HepG2 (cell line): Measurements from ENCODE around the gene ZSCAN20. TPM values are rescaled to one million over a fixed set of nuclear protein-coding genes. Genes with fewer than 3 reads are reported as not detected.

ENCODE experiments used
- ATAC-seq: fragments of 200-7000 bp; cut with Tn5 transposase; 3 replicates; pipeline ENCODE4 v1.9.1; 2020; ENCODE audit warnings: mild to moderate bottlenecking, moderate library complexity
- BruUV-seq: library from RNA; stranded (reverse); fragments of 400-500 nt; replicated peaks from 2 replicates; lab custom pipeline; 2021; lab: Mats Ljungman, UMichigan
- CTCF ChIA-PET: fragments of 300-600 bp; formaldehyde crosslinking; extraction: SDS; loops from one replicate; lab custom pipeline; 2021; ENCODE audit warnings: low total read pairs, inconsistent platforms, low intra/inter-chr PET ratio; lab: Yijun Ruan, JAX
- POLR2A ChIA-PET: fragments of 350-600 bp; sonication (Branson Sonifier 250); formaldehyde crosslinking; loops from one replicate; lab custom pipeline; 2020; ENCODE audit warnings: antibody characterized with exemption, inconsistent platforms; lab: Yijun Ruan, JAX
- DNase-seq: peaks from one replicate; pipeline ENCODE4 v3.0.0-alpha.2; 2015; ENCODE audit warnings: low spot score
- FAIRE-seq: peaks from 3 replicates; lab custom pipeline; 2011; peaks lifted over from hg19 to GRCh38; lab: Jason Lieb, UNC
- H2AFZ ChIP-seq: one replicate; pipeline ENCODE4 v1.6.1; 2011; ENCODE audit warnings: low read length, inconsistent platforms
- H3K27ac ChIP-seq: fragments of 300-600 bp; 3 replicates; pipeline ENCODE4 v1.8.0; 2011; ENCODE audit warnings: mixed run types, mild to moderate bottlenecking, mixed read lengths, low read length, inconsistent platforms; ENCODE audit not compliant: insufficient read depth; ENCODE audit errors: extremely low read length
- H3K27me3 ChIP-seq, 2 experiments: fragments of 200-600 bp in 1 of 2; 2 replicates in 1 of 2; 3 replicates in 1 of 2; pipeline versions ENCODE4 v1.6.0 to v1.8.0; 2011; ENCODE audit warnings: low read length in 2 of 2, mild to moderate bottlenecking in 2 of 2, moderate library complexity in 2 of 2, inconsistent platforms in 1 of 2; ENCODE audit not compliant: insufficient read depth in 2 of 2, control insufficient read depth in 1 of 2
- H3K36me3 ChIP-seq, 2 experiments: fragments of 200-600 bp in 1 of 2; replicated peaks in 1 of 2; 2 replicates in 1 of 2; 3 replicates in 1 of 2; pipeline versions ENCODE4 v1.5.1 to v1.8.0; 2011; ENCODE audit warnings: low read length in 2 of 2, inconsistent platforms in 1 of 2; ENCODE audit not compliant: insufficient read depth in 2 of 2, control insufficient read depth in 1 of 2
- H3K4me1 ChIP-seq: 2 replicates; pipeline ENCODE4 v1.5.1; 2012; ENCODE audit warnings: low read length, inconsistent platforms; ENCODE audit not compliant: insufficient read depth
- H3K4me2 ChIP-seq: 2 replicates; pipeline ENCODE4 v1.6.0; 2011; ENCODE audit warnings: low read depth, low read length, inconsistent platforms
- H3K4me3 ChIP-seq, 3 experiments: fragments of 200-600 bp in 1 of 3; sonication (generic), shearing (Covaris generic) in 1 of 3; replicated peaks in 1 of 3; 2 replicates each; pipeline ENCODE4 v1.5.1; 2011 to 2016; ENCODE audit warnings: low read length in 3 of 3, inconsistent platforms in 2 of 3, low read depth in 2 of 3, mild to moderate bottlenecking in 2 of 3, control low read depth in 1 of 3, mixed read lengths in 1 of 3; ENCODE audit not compliant: insufficient read depth in 1 of 3
- H3K79me2 ChIP-seq: one replicate; pipeline ENCODE4 v1.6.1; 2011; ENCODE audit warnings: low read length, inconsistent platforms; ENCODE audit not compliant: insufficient read depth
- H3K9ac ChIP-seq: 2 replicates; pipeline ENCODE4 v1.6.0; 2011; ENCODE audit warnings: mild to moderate bottlenecking, low read depth, low read length, inconsistent platforms; ENCODE audit not compliant: insufficient read depth
- H3K9me3 ChIP-seq: 2 replicates; pipeline ENCODE4 v1.5.1; 2012; ENCODE audit warnings: mild to moderate bottlenecking, low read length
- H4K20me1 ChIP-seq: 2 replicates; pipeline ENCODE4 v1.6.0; 2011; ENCODE audit warnings: inconsistent platforms, mild to moderate bottlenecking, low read length, moderate library complexity; ENCODE audit not compliant: insufficient read depth
- DMAP1 ChIP-seq: IDR thresholded peaks from 2 replicates; pipeline ENCODE4 v1.6.1; 2016
- HOXD1 ChIP-seq: sonication (generic); formaldehyde crosslinking; IDR thresholded peaks from 2 replicates; pipeline ENCODE4 v1.5.0; 2020; ENCODE audit warnings: missing genetic modification reagents
- RELA ChIP-seq: sonication (generic); formaldehyde crosslinking; IDR thresholded peaks from 2 replicates; pipeline ENCODE4 v1.4.0; 2020; ENCODE audit warnings: missing genetic modification reagents
- TEAD3 ChIP-seq: optimal IDR thresholded peaks from 2 replicates; pipeline ENCODE3; 2016; ENCODE audit warnings: borderline replicate concordance
- TSC22D2 ChIP-seq: sonication (generic); formaldehyde crosslinking; IDR thresholded peaks from 2 replicates; pipeline ENCODE4 v1.5.1; 2020; ENCODE audit warnings: missing genetic modification reagents, mild to moderate bottlenecking, borderline replicate concordance
- ZNF782 ChIP-seq: sonication (generic); formaldehyde crosslinking; IDR thresholded peaks from 2 replicates; pipeline ENCODE4 v1.4.0; 2020; ENCODE audit warnings: missing genetic modification reagents, mild to moderate bottlenecking, borderline replicate concordance
- WGBS: methylation state at CpG from one replicate; pipeline ENCODE4 v1.1.6; 2017; ENCODE audit warnings: low lambda C conversion rate; 5-methylcytosine and 5-hydroxymethylcytosine counted together
- in situ Hi-C: cut with HindIII; loops from 2 replicates; pipeline ENCODE4 v1.10.0; 2017; ENCODE audit warnings: low pct_unique_long_range_greater_than_20kb; ENCODE audit not compliant: extremely low pct_ligation_motif_present
- intact Hi-C: fragments of 100-400 bp; cut with micrococcal nuclease; formaldehyde crosslinking; loops from one replicate; pipeline ENCODE4 v1.10.0; 2022; ENCODE audit not compliant: unreplicated experiment
- polyA plus RNA-seq, 8 experiments: library from polyadenylated mRNA; depleted of rRNA in 3 of 8; stranded (reverse) in 7 of 8; unstranded in 1 of 8; fragments of >200 nt; fragmentation: Illumina TruSeq in 4 of 8; extraction: Trizol in 4 of 8; gene quantifications; 2 replicates each; pipeline versions ENCODE4 v1.2.1 to v1.2.3, GENCODE V29; 2011 to 2016; ENCODE audit warnings: low read depth in 4 of 8, missing spikeins in 1 of 8, mixed read lengths in 1 of 8; ENCODE audit not compliant: insufficient read depth in 1 of 8
- total RNA-seq, 5 experiments: library from RNA; depleted of rRNA; stranded (reverse); fragments of >200 nt; fragmentation: Illumina TruSeq; extraction: Trizol; gene quantifications; 2 replicates each; pipeline ENCODE4 v1.2.3, GENCODE V29; 2016; ENCODE audit warnings: low read depth in 1 of 5
- TF ChIP-seq, protein P1 (sequence below): sonication (generic); formaldehyde crosslinking; IDR thresholded peaks from 2 replicates; pipeline ENCODE4 v1.4.0; 2020; ENCODE audit warnings: mild to moderate bottlenecking, missing genetic modification reagents, borderline replicate concordance
- TF ChIP-seq, protein P2 (sequence below): sonication (generic); formaldehyde crosslinking; IDR thresholded peaks from 2 replicates; pipeline ENCODE4 v1.8.0; 2022; ENCODE audit warnings: mild to moderate bottlenecking, missing genetic modification reagents, moderate library complexity
- TF ChIP-seq, protein P3 (sequence below): sonication (generic); formaldehyde crosslinking; IDR thresholded peaks from 2 replicates; pipeline ENCODE4 v1.4.0; 2020; ENCODE audit warnings: mild to moderate bottlenecking, missing genetic modification reagents
- TF ChIP-seq, protein P4 (sequence below), 2 experiments: sonication (generic) in 1 of 2; formaldehyde crosslinking in 1 of 2; IDR thresholded peaks; 2 replicates each; pipeline versions ENCODE4 v1.4.0 to v1.6.1; 2018 to 2020; ENCODE audit warnings: missing genetic modification reagents in 2 of 2, borderline replicate concordance in 1 of 2, low read depth in 1 of 2, mild to moderate bottlenecking in 1 of 2, missing biosample characterization in 1 of 2
- TF ChIP-seq, protein P5 (sequence below): sonication (generic); formaldehyde crosslinking; IDR thresholded peaks from 2 replicates; pipeline ENCODE4 v1.4.0; 2020; ENCODE audit warnings: missing genetic modification reagents

The ZSCAN20 gene
- total and polyA plus RNA-seq, 2 of the 13 experiments (the other 11 are each of a cell fraction or from before 2014, with no cell fraction given): 1.1 to 2.8 TPM

DNA sequence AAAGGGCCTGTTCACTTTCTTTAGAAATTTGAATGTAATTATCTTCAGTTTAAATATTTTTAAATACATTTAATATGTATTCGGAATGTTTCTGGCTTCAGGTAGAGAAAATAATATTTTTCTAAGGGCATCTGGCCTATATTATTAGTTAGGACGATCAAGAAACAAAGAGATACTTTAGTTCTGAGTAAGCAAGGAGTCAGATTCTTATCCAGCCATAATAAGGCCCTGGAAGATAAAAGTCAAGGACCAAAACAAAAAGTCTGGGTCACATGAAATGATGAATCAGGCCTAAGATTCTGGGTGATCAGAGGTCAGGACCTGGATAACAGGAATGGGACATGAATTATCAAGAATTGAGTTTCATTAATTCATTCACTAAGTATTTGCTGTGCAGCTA lies 47.8 kb upstream of the ZSCAN20 start:
- WGBS: 34% methylated on average over 2 of the region's 2 CpGs
- no TSS peak for BruUV-seq
- no peak overlapping the region for H3K4me2 ChIP-seq
- TF ChIP-seq HOXD1 (CRISPR knock-in tag) (no peak), RELA (CRISPR knock-in tag) (no peak), TEAD3 (CRISPR knock-in tag) (no peak), DMAP1 (CRISPR knock-in tag) (no peak), ZNF782 (CRISPR knock-in tag) (no peak), TSC22D2 (CRISPR knock-in tag) (no peak)
- TF ChIP-seq, protein P1, sequence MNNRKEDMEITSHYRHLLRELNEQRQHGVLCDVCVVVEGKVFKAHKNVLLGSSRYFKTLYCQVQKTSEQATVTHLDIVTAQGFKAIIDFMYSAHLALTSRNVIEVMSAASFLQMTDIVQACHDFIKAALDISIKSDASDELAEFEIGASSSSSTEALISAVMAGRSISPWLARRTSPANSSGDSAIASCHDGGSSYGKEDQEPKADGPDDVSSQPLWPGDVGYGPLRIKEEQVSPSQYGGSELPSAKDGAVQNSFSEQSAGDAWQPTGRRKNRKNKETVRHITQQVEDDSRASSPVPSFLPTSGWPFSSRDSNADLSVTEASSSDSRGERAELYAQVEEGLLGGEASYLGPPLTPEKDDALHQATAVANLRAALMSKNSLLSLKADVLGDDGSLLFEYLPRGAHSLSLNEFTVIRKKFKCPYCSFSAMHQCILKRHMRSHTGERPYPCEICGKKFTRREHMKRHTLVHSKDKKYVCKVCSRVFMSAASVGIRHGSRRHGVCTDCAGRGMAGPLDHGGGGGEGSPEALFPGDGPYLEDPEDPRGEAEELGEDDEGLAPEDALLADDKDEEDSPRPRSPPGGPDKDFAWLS (CRISPR knock-in tag): no peak
- TF ChIP-seq, protein P2, sequence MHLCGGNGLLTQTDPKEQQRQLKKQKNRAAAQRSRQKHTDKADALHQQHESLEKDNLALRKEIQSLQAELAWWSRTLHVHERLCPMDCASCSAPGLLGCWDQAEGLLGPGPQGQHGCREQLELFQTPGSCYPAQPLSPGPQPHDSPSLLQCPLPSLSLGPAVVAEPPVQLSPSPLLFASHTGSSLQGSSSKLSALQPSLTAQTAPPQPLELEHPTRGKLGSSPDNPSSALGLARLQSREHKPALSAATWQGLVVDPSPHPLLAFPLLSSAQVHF (CRISPR knock-in tag): no peak
- TF ChIP-seq, protein P3, sequence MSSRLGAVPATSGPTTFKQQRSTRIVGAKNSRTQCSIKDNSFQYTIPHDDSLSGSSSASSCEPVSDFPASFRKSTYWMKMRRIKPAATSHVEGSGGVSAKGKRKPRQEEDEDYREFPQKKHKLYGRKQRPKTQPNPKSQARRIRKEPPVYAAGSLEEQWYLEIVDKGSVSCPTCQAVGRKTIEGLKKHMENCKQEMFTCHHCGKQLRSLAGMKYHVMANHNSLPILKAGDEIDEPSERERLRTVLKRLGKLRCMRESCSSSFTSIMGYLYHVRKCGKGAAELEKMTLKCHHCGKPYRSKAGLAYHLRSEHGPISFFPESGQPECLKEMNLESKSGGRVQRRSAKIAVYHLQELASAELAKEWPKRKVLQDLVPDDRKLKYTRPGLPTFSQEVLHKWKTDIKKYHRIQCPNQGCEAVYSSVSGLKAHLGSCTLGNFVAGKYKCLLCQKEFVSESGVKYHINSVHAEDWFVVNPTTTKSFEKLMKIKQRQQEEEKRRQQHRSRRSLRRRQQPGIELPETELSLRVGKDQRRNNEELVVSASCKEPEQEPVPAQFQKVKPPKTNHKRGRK (CRISPR knock-in tag): no peak
- TF ChIP-seq, protein P4, sequence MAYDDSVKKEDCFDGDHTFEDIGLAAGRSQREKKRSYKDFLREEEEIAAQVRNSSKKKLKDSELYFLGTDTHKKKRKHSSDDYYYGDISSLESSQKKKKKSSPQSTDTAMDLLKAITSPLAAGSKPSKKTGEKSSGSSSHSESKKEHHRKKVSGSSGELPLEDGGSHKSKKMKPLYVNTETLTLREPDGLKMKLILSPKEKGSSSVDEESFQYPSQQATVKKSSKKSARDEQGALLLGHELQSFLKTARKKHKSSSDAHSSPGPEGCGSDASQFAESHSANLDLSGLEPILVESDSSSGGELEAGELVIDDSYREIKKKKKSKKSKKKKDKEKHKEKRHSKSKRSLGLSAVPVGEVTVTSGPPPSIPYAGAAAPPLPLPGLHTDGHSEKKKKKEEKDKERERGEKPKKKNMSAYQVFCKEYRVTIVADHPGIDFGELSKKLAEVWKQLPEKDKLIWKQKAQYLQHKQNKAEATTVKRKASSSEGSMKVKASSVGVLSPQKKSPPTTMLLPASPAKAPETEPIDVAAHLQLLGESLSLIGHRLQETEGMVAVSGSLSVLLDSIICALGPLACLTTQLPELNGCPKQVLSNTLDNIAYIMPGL (CRISPR knock-in tag; IDR thresholded peaks at IDR 0.05; ENCODE audit: borderline replicate concordance in 1 of 2, low read depth in 1 of 2): no peak
- TF ChIP-seq, protein P5, sequence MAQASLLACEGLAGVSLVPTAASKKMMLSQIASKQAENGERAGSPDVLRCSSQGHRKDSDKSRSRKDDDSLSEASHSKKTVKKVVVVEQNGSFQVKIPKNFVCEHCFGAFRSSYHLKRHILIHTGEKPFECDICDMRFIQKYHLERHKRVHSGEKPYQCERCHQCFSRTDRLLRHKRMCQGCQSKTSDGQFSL (CRISPR knock-in tag): no peak
- TF ChIP-seq, all 625 proteins: peak for 0
- H3K79me2 ChIP-seq: no peaks in the 10 kb centered on the region
- POLR2A ChIA-PET: no interaction called here
- no peaks in the 10 kb centered on the region for H3K9me3 ChIP-seq
- peaks cover 11% of the 10 kb centered on the region for H3K4me1 ChIP-seq
- peaks cover 0 to 22% of the 10 kb centered on the region in 2 experiments; a peak in 2 of 5 replicates for H3K27me3 ChIP-seq
- CTCF ChIA-PET: no interaction called here
- H3K27ac ChIP-seq: no peak overlapping the region
- H3K4me3 ChIP-seq: no peak overlapping the region
- FAIRE-seq (no peak), ATAC-seq (no peak), DNase-seq (no peak)
- intact Hi-C loops (no loop called here), in situ Hi-C loops (no loop called here)
- no peak overlapping the region for H2AFZ ChIP-seq
- no peaks in the 10 kb centered on the region for H4K20me1 ChIP-seq
- H3K9ac ChIP-seq: no peak overlapping the region
- H3K36me3 ChIP-seq: no peaks in the 10 kb centered on the region
